GM12875 (cell line): ENCODE measurements around the gene TBC1D2.

Experiments
- H3K4me3 ChIP-seq: one replicate; pipeline ENCODE4 v1.5.1; 2011; ENCODE audit warnings: low read depth, low read length, control low read depth
- CTCF ChIP-seq: IDR thresholded peaks from 2 replicates; pipeline ENCODE4 v1.5.1; 2011; ENCODE audit warnings: low read depth, mild to moderate bottlenecking, control low read depth, inconsistent platforms, low read length, moderate library complexity, borderline replicate concordance; ENCODE audit not compliant: insufficient read depth

TBC1D2 gene

GRCh38 chr9:98207606-98208005 is 47.8 kb downstream of the TBC1D2 start:
- TF ChIP-seq CTCF = no peak
- H3K4me3 ChIP-seq = no peak overlapping the region

GRCh38 chr9:98206754-98207153 is 48.7 kb downstream of the TBC1D2 start:
- no peak for TF ChIP-seq CTCF
- no peak overlapping the region for H3K4me3 ChIP-seq

- no peak overlapping the region for H3K4me3 ChIP-seq
- TF ChIP-seq CTCF = no peak
These were observed 50.8 kb downstream of the TBC1D2 start for GRCh38 chr9:98204692-98205091.

- no peak for TF ChIP-seq CTCF
- no peak overlapping the region for H3K4me3 ChIP-seq
These were observed 52.3 kb downstream of the TBC1D2 start for GRCh38 chr9:98203153-98203552.

GRCh38 chr9:98202252-98202651 is 53.2 kb downstream of the TBC1D2 start:
- TF ChIP-seq CTCF = no peak
- no peak overlapping the region for H3K4me3 ChIP-seq

- TF ChIP-seq CTCF = no peak
- H3K4me3 ChIP-seq = no peak overlapping the region
These were observed 53.7 kb downstream of the TBC1D2 start for GRCh38 chr9:98201749-98202148.

GRCh38 chr9:98201102-98201501 is 54.3 kb downstream of the TBC1D2 start:
- no peak for TF ChIP-seq CTCF

More at GRCh38 chr9:98201102-98201501, 54.3 kb downstream of the TBC1D2 start:
- no peak overlapping the region for H3K4me3 ChIP-seq
